Loucy (cell line): ENCODE results near the gene FGF10.

ENCODE experiments used
- H2AFZ ChIP-seq: fragments of 200-600 bp; sonication (generic); 2 replicates; pipeline ENCODE4 v1.6.0; 2016; ENCODE audit warnings: antibody characterized with exemption, mild to moderate bottlenecking, low read length, moderate library complexity
- H3F3A ChIP-seq: fragments of 200-600 bp; 2 replicates; pipeline ENCODE4 v1.6.0; 2016; ENCODE audit warnings: antibody characterized with exemption, low read depth, mild to moderate bottlenecking
- H3K27me3 ChIP-seq: fragments of 200-600 bp; sonication (generic); 2 replicates; pipeline ENCODE4 v1.6.1; 2014; ENCODE audit warnings: low read length, mild to moderate bottlenecking; ENCODE audit not compliant: insufficient read depth, poor library complexity, severe bottlenecking
- H3K36me3 ChIP-seq: fragments of 200-600 bp; sonication (generic); 2 replicates; pipeline ENCODE4 v1.6.1; 2016; ENCODE audit warnings: low read length; ENCODE audit not compliant: insufficient read depth
- H3K4me1 ChIP-seq: fragments of 200-600 bp; sonication (generic); 2 replicates; pipeline ENCODE4 v1.5.1; 2014; ENCODE audit warnings: low read length, mild to moderate bottlenecking; ENCODE audit not compliant: insufficient read depth, poor library complexity, severe bottlenecking
- H3K4me2 ChIP-seq: fragments of 200-600 bp; sonication (generic); 2 replicates; pipeline ENCODE4 v1.6.0; 2014; ENCODE audit warnings: antibody characterized with exemption, low read length, low read depth, mild to moderate bottlenecking; ENCODE audit not compliant: poor library complexity, severe bottlenecking
- H3K4me3 ChIP-seq: fragments of 200-600 bp; sonication (generic); 2 replicates; pipeline ENCODE4 v1.5.1; 2014; ENCODE audit warnings: low read length, mild to moderate bottlenecking, mixed read lengths; ENCODE audit not compliant: poor library complexity, severe bottlenecking
- H3K79me2 ChIP-seq: fragments of 200-600 bp; sonication (generic); 2 replicates; pipeline ENCODE4 v1.6.1; 2014; ENCODE audit warnings: low read length; ENCODE audit not compliant: insufficient read depth
- H3K9ac ChIP-seq: fragments of 200-600 bp; sonication (generic); 2 replicates; pipeline ENCODE4 v1.6.0; 2014; ENCODE audit warnings: mild to moderate bottlenecking, low read depth, low read length, moderate library complexity; ENCODE audit not compliant: poor library complexity, severe bottlenecking
- H3K9me2 ChIP-seq: fragments of 200-600 bp; sonication (generic); replicated peaks from 2 replicates; pipeline ENCODE4 v1.6.1; 2016; ENCODE audit warnings: low read depth, low read length, mixed read lengths
- H3K9me3 ChIP-seq: fragments of 200-600 bp; sonication (generic); 2 replicates; pipeline ENCODE4 v1.6.1; 2014; ENCODE audit warnings: mild to moderate bottlenecking, antibody characterized with exemption, low read length, low read depth; ENCODE audit not compliant: insufficient read depth
- H4K20me1 ChIP-seq: fragments of 200-600 bp; sonication (generic); 2 replicates; pipeline ENCODE4 v1.6.0; 2014; ENCODE audit warnings: antibody characterized with exemption, low read length, mild to moderate bottlenecking; ENCODE audit not compliant: insufficient read depth, poor library complexity, severe bottlenecking
- CTCF ChIP-seq: fragments of 200-600 bp; sonication (generic); conservative IDR thresholded peaks from 2 replicates; pipeline ENCODE4 v1.5.1; 2014; ENCODE audit warnings: mild to moderate bottlenecking, antibody characterized with exemption, low read length
- EZH2phosphoT487 ChIP-seq: fragments of 200-600 bp; IDR thresholded peaks from 2 replicates; pipeline ENCODE4 v1.6.1; 2018; ENCODE audit warnings: antibody characterized with exemption, mild to moderate bottlenecking, moderate library complexity, borderline replicate concordance

The FGF10 gene

GRCh38 chr5:44377057-44377456, 12.2 kb downstream of the FGF10 start:
- no peak overlapping the region for H3K9ac ChIP-seq
- H4K20me1 ChIP-seq: no peaks in the 10 kb centered on the region
- no peaks in the 10 kb centered on the region for H3K79me2 ChIP-seq
- no peaks in the 10 kb centered on the region for H3K9me3 ChIP-seq
- TF ChIP-seq EZH2phosphoT487 (no peak), CTCF (no peak)
- no peaks in the 10 kb centered on the region for H3K27me3 ChIP-seq
- no peak overlapping the region for H3K4me3 ChIP-seq
- H3K4me1 ChIP-seq: no peaks in the 10 kb centered on the region
- H3K9me2 ChIP-seq: no peaks in the 10 kb centered on the region
- H3F3A ChIP-seq: no peaks in the 10 kb centered on the region
- no peak overlapping the region for H3K4me2 ChIP-seq
- H2AFZ ChIP-seq: no peak overlapping the region
- no peaks in the 10 kb centered on the region for H3K36me3 ChIP-seq

GRCh38 chr5:44372028-44372427, 17.2 kb downstream of the FGF10 start:
- Histone ChIP-seq H3K36me3 (no peaks in the 10 kb centered on the region), H3K9me3 (no peaks in the 10 kb centered on the region), H4K20me1 (no peaks in the 10 kb centered on the region), H2AFZ (no peak overlapping the region), H3K27me3 (no peaks in the 10 kb centered on the region), H3K9ac (no peak overlapping the region), H3K4me2 (no peak overlapping the region), H3K4me3 (no peak overlapping the region), H3F3A (no peaks in the 10 kb centered on the region), H3K4me1 (no peaks in the 10 kb centered on the region), H3K79me2 (no peaks in the 10 kb centered on the region), H3K9me2 (no peaks in the 10 kb centered on the region)
- TF ChIP-seq CTCF (no peak), EZH2phosphoT487 (no peak)

DNA sequence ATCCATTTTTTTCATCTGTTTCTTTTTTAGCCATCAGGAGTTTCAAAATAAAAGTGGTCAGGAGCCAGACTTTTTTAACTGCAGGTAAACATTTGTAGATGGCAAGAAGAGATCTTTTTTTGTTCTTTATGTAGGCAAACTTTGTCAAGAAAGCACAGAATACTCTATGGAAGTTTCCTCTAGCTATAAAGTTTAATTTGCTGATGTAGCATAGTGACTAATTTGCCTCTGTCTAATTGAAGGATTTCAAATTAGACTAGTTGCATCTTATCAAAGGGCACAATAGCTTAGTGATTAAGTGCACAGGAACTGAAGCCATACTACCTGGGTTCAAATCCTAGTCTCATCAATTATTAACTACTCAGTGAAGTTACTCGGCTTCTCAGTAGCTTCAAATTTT, 22.0 kb downstream of the FGF10 start:
- Histone ChIP-seq H4K20me1 (no peaks in the 10 kb centered on the region), H3K79me2 (no peaks in the 10 kb centered on the region), H3K9me2 (no peaks in the 10 kb centered on the region), H3K4me1 (no peaks in the 10 kb centered on the region), H2AFZ (no peak overlapping the region), H3K27me3 (no peaks in the 10 kb centered on the region), H3K9ac (no peak overlapping the region), H3K36me3 (no peaks in the 10 kb centered on the region), H3F3A (no peaks in the 10 kb centered on the region), H3K4me3 (no peak overlapping the region), H3K4me2 (no peak overlapping the region), H3K9me3 (no peaks in the 10 kb centered on the region)
- TF ChIP-seq EZH2phosphoT487 (no peak), CTCF (no peak)
